HFFc6 (cell line): Measurements from ENCODE around the gene GRK1. TPM values are rescaled to one million over a fixed set of nuclear protein-coding genes. Genes with fewer than 3 reads are reported as not detected.

Experiments
- DNase-seq: peaks from one replicate; pipeline ENCODE4 v3.0.0-alpha.2; 2018
- H3K27ac Mint-ChIP-seq: 2 replicates; pipeline ENCODE4 v1.8.0; 2020; ENCODE audit warnings: mild to moderate bottlenecking, mixed read lengths
- H3K27me3 Mint-ChIP-seq: 2 replicates; pipeline ENCODE4 v1.8.0; 2021; ENCODE audit warnings: mild to moderate bottlenecking, moderate library complexity, mixed read lengths; ENCODE audit not compliant: insufficient read depth
- H3K36me3 Mint-ChIP-seq: 2 replicates; pipeline ENCODE4 v1.8.0; 2021; ENCODE audit warnings: low read depth, mixed read lengths
- H3K4me1 Mint-ChIP-seq: 2 replicates; pipeline ENCODE4 v1.8.0; 2020; ENCODE audit warnings: low read depth, mixed read lengths
- H3K4me3 Mint-ChIP-seq: 2 replicates; pipeline ENCODE4 v1.8.0; 2020; ENCODE audit warnings: mild to moderate bottlenecking, moderate library complexity, mixed read lengths
- H3K9me3 Mint-ChIP-seq: 2 replicates; pipeline ENCODE4 v1.8.0; 2020; ENCODE audit warnings: mild to moderate bottlenecking, mixed read lengths
- CTCF ChIP-seq: fragments of 200-600 bp; sonication (generic); IDR thresholded peaks from 2 replicates; pipeline ENCODE4 v1.5.0; 2021; ENCODE audit warnings: antibody characterized with exemption, mild to moderate bottlenecking
- total RNA-seq, 6 experiments: library from RNA; stranded (reverse); fragmentation: NEBNext Ultra II Directional; extraction: Animal tissue kit (Norgen Biotek cat#: 25700); gene quantifications; 2 replicates in 1 of 6; 3 replicates in 5 of 6; pipeline ENCODE4 v1.2.3, GENCODE V29; 2021

Gene GRK1
- total RNA-seq, 6 experiments from 2014 or later: not detected

- H3K4me1 Mint-ChIP-seq: peaks cover 16% of the 10 kb centered on the region
- DNase-seq: peak; percentile 65
- peaks cover 4% of the 10 kb centered on the region for H3K9me3 Mint-ChIP-seq
- H3K27me3 Mint-ChIP-seq: peaks cover 14% of the 10 kb centered on the region
- H3K36me3 Mint-ChIP-seq: peaks cover 30% of the 10 kb centered on the region
- H3K4me3 Mint-ChIP-seq: peak overlapping the region; percentile 84
- TF ChIP-seq CTCF: no peak
- H3K27ac Mint-ChIP-seq: peak overlapping the region; percentile 84
These were observed 40.9 kb upstream of the GRK1 start for GRCh38 chr13:113625965-113626721.

- Mint-ChIP-seq H3K4me1 (peaks cover 15% of the 10 kb centered on the region), H3K27me3 (peaks cover 14% of the 10 kb centered on the region), H3K36me3 (peaks cover 33% of the 10 kb centered on the region), H3K4me3 (peak overlapping the region; percentile 60), H3K9me3 (peaks cover 4% of the 10 kb centered on the region), H3K27ac (peak overlapping the region; percentile 64)
- no peak for DNase-seq
- no peak for TF ChIP-seq CTCF
These were observed 39.9 kb upstream of the GRK1 start for GRCh38 chr13:113627136-113627535.

- no peak for DNase-seq
- Mint-ChIP-seq H3K4me1 (peaks cover 15% of the 10 kb centered on the region), H3K27ac (no peak overlapping the region), H3K4me3 (no peak overlapping the region), H3K36me3 (peaks cover 42% of the 10 kb centered on the region), H3K9me3 (peaks cover 4% of the 10 kb centered on the region), H3K27me3 (peaks cover 14% of the 10 kb centered on the region)
- no peak for TF ChIP-seq CTCF
These were observed 38.4 kb upstream of the GRK1 start for GRCh38 chr13:113628291-113629270.

GRCh38 chr13:113629866-113630265 lies 37.2 kb upstream of the GRK1 start:
- H3K4me1 Mint-ChIP-seq: peaks cover 15% of the 10 kb centered on the region
- peaks cover 45% of the 10 kb centered on the region for H3K36me3 Mint-ChIP-seq
- no peak for DNase-seq
- H3K4me3 Mint-ChIP-seq: no peak overlapping the region
- no peak overlapping the region for H3K27ac Mint-ChIP-seq
- peaks cover 6% of the 10 kb centered on the region for H3K27me3 Mint-ChIP-seq
- H3K9me3 Mint-ChIP-seq: peaks cover 4% of the 10 kb centered on the region
- no peak for TF ChIP-seq CTCF

- Mint-ChIP-seq H3K36me3 (peaks cover 47% of the 10 kb centered on the region), H3K9me3 (peaks cover 4% of the 10 kb centered on the region), H3K27me3 (peaks cover 6% of the 10 kb centered on the region), H3K4me1 (peaks cover 15% of the 10 kb centered on the region), H3K27ac (no peak overlapping the region), H3K4me3 (no peak overlapping the region)
- no peak for DNase-seq
- TF ChIP-seq CTCF: no peak
These were observed 36.7 kb upstream of the GRK1 start for GRCh38 chr13:113630296-113630695.
